Activated CD8-positive, alpha-beta memory T cell treated with anti-CD3 and anti-CD28 coated beads for 24 hours (primary cell): ENCODE measurements around the gene GLE1.
A peak's percentile ranks its signal among the peaks of the same experiment; 100 is the strongest.
"Not testable (repeated sequence)": the region's sequence is repeated elsewhere in the genome, so short reads cannot be mapped to it uniquely, and the experiment has no call there.

Source experiments
- DNase-seq: peaks from one replicate; pipeline ENCODE4 v3.0.0-alpha.2; 2020

The GLE1 gene

DNA sequence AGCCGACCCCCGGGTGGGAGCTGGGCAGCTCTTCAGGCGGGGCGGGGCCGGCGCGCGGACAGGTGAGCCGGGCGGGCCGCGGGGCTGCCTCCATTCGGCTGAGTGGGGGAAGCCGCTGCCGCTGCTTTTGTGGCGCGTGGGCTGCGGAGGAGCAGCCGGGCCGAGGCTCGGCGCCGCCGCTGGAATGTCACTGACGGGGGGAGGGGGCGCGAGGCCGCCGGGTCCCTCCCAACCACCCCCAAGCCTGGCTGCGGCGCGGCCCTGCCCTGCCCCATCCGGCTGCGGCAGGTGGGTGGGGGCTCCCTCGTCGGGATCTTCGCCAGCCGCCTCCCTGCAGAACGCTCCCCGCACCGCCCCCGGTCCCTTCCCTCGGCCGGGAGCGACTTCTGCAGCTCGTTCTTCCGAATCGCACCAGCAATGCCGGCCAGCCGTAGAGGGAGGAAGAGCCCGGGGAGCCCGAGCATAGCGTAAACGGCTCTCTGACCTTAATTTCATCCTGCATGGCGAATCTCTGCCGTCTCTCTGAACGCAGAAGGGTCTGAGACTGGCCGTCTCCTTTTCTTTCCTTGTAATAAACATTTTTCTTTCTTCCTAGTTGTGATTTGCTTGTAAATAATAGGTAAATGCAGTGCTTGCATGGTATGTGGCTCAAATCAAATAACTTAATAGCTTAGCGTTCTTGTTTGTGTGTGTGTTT lies 48.4 kb downstream of the GLE1 start:
- no peak for DNase-seq

DNA sequence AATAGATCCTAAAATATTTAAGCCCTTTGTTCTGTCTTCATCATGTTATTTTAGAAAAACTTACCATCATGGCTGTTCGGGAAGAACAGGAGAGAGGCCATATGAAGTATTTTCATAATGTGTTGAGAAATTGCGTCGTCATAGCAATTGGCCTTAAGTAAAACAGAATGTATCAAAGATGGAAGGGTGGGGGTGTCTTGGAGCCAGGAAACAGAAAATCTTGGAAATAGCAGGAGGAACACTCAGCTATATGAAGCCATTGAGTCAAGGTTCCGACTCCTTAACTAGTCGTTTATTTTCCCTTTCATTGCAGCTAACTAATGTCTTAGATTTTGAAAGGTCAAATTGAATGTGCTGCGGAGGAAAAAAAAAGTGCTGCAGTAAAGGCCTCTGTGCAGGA lies 49.2 kb downstream of the GLE1 start:
- no peak for DNase-seq

DNA sequence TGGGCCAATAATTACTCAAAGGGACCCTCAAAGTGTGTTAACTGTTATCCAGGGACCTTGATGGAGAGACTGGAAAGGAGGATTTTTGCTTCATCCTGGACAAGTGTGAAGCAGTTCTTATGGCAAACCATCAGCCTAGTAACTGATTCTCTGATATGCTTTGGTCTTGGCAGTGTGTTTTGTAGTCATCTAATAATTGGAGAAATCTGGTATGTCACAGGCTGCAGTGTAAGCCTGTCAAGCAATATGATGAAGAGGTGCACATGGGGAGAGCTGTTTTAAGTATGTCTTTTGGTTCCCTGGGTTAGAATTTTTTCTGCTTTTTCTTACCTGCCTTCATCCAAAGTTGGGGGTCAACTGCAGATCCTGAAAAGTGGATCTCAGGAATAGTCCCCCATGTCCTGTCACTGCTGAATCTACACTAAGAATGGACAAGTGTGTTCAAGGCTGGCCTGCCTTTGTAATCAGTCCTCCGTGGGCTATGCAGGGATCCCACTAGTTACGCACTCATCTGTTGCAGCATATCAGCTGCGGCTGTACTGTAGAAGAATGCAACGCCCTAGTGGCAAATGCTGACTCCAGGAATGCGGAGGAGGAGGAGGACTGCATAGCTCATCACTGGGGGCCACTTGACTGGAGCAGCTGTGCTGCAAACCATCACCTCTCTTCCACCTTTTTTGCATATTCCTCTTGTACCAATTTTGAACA lies 49.8 kb downstream of the GLE1 start:
- peak; percentile 60 for DNase-seq

DNA sequence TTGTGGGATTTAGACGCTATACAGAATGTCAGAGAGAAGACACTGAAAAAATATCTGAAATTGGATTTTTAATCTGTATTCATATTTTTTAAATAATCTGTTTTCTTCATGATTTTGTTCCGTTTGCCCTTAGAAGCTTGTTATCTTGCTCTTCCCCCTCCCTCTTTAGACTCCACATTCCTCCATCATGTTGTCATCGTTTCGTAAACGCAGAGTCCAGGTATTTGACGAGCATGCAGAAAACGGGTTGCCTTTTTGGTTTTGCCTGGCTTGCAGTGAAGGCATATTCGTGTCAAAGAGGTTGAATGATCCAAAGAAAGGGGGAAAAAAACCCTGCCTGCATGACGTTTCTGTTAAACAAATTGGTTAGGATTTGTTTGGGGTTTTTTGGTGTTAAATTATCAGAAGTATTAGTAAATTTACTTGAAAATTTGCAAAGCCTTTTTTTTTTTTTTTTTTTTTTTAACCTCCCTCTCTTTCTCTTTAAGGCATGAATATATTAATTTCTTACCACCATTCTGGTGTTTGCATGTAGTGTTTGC lies 50.7 kb downstream of the GLE1 start:
- no peak for DNase-seq

DNA sequence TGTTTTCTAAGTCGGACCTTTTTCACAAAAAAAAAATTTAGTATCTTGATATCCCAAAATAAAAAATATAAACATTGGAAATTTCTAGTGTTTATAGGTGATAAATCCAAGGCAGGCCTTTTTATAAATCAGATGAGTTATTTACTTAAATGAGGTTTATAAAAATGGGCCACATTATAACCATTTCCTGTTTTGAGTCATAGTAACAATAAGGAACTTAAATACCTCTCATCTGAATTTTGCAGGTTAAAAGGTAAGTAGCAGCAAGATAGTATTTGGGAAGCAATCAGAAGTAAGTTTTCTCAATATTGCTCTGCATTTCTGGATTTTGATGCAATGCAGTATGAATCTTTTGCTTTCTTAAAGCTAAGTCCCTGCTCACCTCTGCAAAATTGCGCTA lies 51.8 kb downstream of the GLE1 start:
- DNase-seq: no peak

DNA sequence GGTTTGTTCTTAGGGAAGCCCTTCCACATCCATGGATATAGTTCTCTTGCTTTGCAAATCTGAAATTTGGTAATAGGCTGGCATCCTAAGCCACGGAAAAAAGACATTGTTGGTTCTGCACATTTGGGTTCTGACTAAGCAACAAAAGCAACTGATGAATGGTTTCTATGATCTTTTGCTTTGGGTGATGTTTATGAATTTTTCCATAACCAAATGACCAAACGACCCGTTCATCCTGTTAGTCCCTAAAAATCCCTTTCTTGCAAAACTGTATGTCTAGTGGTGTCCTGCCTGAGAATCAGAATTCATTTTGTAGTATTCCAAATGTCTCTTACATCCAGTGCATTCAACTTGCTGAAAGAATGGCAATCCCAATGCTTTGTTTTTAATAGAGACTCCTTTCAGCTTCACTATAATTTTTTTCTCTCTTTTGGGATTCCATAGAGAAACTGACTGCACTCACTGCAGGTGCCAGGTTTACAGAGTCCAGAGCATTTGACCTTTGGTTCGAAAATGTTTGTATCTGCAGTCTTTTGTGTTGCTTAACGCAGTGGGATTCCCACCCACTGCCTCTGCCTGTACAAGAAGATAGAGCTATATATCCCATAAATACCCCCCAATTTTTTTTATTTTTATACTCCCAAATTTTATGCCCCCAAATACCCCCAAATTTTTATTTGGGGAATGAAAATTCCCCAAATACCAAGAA lies 52.6 kb downstream of the GLE1 start:
- DNase-seq: no peak

DNA sequence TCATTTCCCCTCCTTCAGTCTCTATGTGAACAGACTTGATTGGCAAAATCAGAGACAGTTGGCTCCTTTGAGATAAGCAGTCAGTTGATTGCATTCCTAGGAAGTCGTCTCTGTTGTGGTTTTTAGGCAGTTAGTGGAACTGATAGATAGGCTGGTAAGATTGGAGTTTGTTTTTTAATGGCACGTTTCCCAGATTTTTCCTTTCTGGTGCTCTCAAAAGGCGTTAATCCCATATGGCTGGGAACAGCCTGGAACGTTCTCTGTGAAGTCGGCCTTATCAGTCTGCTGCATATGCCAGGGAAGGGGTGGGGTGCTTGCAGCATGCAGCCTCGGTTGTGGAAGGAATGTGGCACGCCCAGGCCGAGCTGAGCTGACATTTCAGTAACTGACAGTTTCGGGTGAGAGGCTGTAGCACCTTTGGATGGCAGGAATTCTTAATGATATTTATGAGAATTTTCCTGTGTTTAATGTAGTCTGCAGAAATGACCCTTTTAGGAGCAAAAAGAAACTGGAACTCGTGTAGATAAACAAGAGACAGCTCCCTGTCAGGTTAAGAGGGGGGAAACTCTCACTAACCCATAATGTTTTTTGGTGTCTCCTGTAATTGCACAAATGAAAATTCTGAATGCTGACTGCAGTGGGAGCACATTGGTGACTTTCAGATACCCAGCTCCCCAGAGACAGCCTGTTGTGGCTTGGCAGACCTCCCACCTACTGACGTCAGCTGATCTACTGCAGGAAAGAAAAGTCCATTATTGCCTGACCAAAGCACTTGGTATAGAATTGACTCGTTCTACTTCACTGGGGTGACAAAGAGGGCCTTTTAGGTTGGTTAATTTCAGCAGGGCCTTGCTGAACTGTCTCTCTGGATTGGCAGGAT lies 54.2 kb downstream of the GLE1 start:
- DNase-seq: peak; percentile 78

DNA sequence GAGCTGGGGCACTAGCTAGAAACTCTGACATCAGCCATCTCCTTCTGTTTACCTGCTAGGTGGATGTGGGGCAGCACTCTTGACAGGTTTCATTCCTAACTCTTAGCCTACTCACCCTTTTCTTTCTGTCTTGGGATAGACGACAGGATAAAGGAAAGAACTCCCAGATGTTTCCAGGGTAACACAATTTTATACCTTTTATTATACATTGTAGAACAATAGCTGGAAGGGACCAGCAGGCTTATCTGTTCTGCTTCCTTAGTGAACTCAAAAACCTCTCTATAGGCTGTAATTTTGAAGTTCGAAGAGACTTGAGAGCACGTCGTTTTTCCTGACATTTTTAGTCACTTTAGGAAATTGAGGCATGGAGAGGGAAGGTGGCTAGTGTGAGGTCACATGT lies 61.1 kb downstream of the GLE1 start:
- DNase-seq: no peak

GRCh38 chr9:128568470-128569078 lies 64.1 kb downstream of the GLE1 start:
- no peak for DNase-seq

DNA sequence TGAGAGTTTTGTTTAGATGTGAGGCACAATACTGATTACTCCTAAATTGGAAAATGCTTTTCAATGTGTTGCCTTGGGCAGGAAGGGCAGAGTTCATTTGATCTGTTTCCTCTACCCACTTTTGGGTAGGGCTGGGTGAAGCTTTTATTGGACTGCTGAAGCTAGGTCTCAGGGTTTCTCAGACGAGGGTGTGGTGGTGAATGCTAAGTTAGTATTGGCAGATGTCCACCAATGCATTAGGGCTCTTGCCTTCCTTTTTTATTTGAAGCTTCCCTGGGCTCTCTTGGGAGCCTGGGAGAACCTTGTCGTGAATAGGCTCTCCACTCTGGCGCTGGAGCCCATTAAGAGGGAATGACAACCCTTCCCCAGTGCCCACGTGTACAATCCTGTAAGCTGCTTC lies 71.0 kb downstream of the GLE1 start:
- DNase-seq: no peak

GRCh38 chr9:128575916-128576315 lies 71.4 kb downstream of the GLE1 start:
- no peak for DNase-seq

- DNase-seq: no peak
These were observed 72.7 kb downstream of the GLE1 start for GRCh38 chr9:128577206-128577605.

- DNase-seq: no peak
These were observed 74.7 kb downstream of the GLE1 start for GRCh38 chr9:128579194-128579593.

GRCh38 chr9:128580731-128581130 lies 76.2 kb downstream of the GLE1 start:
- DNase-seq: no peak

- DNase-seq: not testable (repeated sequence)
These were observed 80.6 kb downstream of the GLE1 start for GRCh38 chr9:128585155-128585554.

- DNase-seq: not testable (repeated sequence)
These were observed 82.4 kb downstream of the GLE1 start for GRCh38 chr9:128586934-128587333.

- peak; percentile 66 for DNase-seq
These were observed 82.9 kb downstream of the GLE1 start for GRCh38 chr9:128587453-128587852.

- no peak for DNase-seq
These were observed 84.2 kb downstream of the GLE1 start for GRCh38 chr9:128588581-128589233.
